OCI-LY1 (cell line): ENCODE measurements around the gene ZNF664.

Experiments
- EZH2 ChIP-seq: fragments of 200-600 bp; sonication (generic), shearing (Covaris generic); IDR thresholded peaks from 2 replicates; pipeline ENCODE4 v1.8.0; 2017; ENCODE audit warnings: borderline replicate concordance, mixed run types, mild to moderate bottlenecking, antibody characterized with exemption, low read length, moderate library complexity, mixed read lengths
- TF ChIP-seq, protein P1 (sequence below): fragments of 200-600 bp; sonication (generic), shearing (Covaris generic); IDR thresholded peaks from 2 replicates; pipeline ENCODE4 v1.5.1; 2017; ENCODE audit warnings: mild to moderate bottlenecking, antibody characterized with exemption, low read length, moderate library complexity, mixed read lengths

DNA sequence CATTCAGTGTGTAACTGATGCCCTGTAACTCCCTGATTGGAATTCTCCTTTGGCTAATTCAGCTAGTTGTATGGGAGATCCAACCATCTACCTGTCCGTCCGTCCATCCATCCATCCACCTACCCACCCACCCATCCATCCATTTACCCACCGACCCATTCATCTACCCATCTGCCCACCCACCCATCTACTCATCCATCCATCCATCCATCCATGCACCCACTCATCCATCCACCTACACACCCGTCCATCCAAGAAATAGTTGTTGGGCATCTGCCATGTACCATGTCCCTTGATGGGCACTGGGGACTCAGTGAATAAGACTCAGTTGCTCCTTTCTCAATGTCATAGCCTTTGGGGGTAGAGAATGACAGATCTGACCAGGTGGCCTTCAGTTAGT lies 48.5 kb upstream of the ZNF664 start:
- TF ChIP-seq, protein P1, sequence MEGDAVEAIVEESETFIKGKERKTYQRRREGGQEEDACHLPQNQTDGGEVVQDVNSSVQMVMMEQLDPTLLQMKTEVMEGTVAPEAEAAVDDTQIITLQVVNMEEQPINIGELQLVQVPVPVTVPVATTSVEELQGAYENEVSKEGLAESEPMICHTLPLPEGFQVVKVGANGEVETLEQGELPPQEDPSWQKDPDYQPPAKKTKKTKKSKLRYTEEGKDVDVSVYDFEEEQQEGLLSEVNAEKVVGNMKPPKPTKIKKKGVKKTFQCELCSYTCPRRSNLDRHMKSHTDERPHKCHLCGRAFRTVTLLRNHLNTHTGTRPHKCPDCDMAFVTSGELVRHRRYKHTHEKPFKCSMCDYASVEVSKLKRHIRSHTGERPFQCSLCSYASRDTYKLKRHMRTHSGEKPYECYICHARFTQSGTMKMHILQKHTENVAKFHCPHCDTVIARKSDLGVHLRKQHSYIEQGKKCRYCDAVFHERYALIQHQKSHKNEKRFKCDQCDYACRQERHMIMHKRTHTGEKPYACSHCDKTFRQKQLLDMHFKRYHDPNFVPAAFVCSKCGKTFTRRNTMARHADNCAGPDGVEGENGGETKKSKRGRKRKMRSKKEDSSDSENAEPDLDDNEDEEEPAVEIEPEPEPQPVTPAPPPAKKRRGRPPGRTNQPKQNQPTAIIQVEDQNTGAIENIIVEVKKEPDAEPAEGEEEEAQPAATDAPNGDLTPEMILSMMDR, result no peak
- no peak for TF ChIP-seq EZH2
